ENCODE measurements around the gene ASPHD1.
A peak's percentile ranks its signal among the peaks of the same experiment; 100 is the strongest.

ASPHD1 gene

GRCh38 chr16:29925105-29925756, 24.9 kb downstream of the ASPHD1 start:
- TF ChIP-seq, protein P1, sequence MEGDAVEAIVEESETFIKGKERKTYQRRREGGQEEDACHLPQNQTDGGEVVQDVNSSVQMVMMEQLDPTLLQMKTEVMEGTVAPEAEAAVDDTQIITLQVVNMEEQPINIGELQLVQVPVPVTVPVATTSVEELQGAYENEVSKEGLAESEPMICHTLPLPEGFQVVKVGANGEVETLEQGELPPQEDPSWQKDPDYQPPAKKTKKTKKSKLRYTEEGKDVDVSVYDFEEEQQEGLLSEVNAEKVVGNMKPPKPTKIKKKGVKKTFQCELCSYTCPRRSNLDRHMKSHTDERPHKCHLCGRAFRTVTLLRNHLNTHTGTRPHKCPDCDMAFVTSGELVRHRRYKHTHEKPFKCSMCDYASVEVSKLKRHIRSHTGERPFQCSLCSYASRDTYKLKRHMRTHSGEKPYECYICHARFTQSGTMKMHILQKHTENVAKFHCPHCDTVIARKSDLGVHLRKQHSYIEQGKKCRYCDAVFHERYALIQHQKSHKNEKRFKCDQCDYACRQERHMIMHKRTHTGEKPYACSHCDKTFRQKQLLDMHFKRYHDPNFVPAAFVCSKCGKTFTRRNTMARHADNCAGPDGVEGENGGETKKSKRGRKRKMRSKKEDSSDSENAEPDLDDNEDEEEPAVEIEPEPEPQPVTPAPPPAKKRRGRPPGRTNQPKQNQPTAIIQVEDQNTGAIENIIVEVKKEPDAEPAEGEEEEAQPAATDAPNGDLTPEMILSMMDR (IDR thresholded peaks at IDR 0.05; ENCODE audit: borderline replicate concordance, extremely low read depth, low read length, poor library complexity, severe bottlenecking): no peak
- TF ChIP-seq EZH2 (IDR thresholded peaks at IDR 0.05; ENCODE audit: borderline replicate concordance, low read depth, low read length, severe bottlenecking): no peak
- Histone ChIP-seq H3K9me3 (ENCODE audit: insufficient read depth, low read length, severe bottlenecking) (no peaks in the 10 kb centered on the region), H2AFZ (ENCODE audit: low read depth, low read length) (peak overlapping the region; percentile 99; the same call in 1 of the 2 replicates), H3K79me2 (ENCODE audit: insufficient read depth, low read length) (peaks cover 46% of the 10 kb centered on the region), H4K20me1 (ENCODE audit: insufficient read depth, low read length) (peaks cover 17% of the 10 kb centered on the region), H3K4me3 (ENCODE audit: low read depth in 1 of 2, low read length in 2 of 2) (peak overlapping the region; percentile 98 to 100), H3K27ac (ENCODE audit: low read length) (peak overlapping the region; percentile 65), H3K9ac (ENCODE audit: low read depth, low read length) (peak overlapping the region; percentile 89), H3K36me3 (ENCODE audit: insufficient read depth, low read length) (peaks cover 30% of the 10 kb centered on the region), H3K4me1 (ENCODE audit: insufficient read depth, low read length) (peaks cover 33% of the 10 kb centered on the region), H3K27me3 (ENCODE audit: insufficient read depth, low read length, poor library complexity) (no peaks in the 10 kb centered on the region), H3K4me2 (ENCODE audit: insufficient read depth, low read length) (peak overlapping the region; percentile 99)
- no peak for DNase-seq
- ATAC-seq (ENCODE audit: insufficient read depth, low read depth): peak; percentile 9; the same call in 2 of the 3 replicates

DNA sequence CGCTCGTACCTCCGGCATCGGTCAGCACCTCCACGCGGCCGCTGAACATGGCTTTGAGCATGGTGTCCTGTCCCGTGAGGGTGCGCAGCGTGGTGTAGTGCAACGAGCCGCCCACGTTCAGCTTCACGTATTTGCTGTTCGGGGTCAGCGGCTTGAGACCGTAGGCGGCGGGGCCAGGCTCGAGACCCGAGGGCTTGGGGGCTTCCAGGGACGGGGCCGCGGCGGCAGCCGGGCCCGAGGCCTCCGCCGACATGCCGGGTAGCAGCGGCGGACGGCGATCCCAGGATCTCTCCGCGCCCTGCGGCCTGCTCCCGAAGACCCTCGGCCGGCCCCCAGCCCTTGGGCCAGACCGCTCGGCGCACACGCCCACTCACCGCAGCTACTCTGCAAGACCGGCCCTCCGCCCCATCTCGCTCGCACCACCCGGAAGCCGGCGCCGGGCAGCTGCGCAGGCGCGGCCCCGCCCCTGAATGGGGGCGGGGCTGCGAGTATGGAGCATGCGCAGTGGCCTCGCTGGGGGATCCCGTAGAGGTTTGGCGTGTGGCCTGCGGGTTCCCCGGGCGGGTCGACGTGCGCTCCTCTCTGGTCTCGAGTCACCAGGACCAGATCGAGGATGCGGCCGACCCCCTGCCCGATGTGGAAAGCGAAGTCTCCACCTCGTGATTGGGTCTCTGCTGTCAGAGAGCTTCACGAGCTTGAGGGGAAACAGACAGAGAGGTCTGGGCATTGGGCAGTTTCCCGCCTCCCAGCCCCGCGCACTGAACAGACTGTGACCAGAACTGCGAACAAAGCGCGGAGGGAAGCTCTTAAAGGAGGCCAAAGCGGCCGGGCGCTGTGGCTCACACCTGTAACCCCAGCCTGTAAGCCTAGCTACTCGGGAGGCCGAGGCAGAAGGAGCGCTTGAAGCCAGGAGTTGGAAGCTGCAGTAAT, 25.8 kb downstream of the ASPHD1 start, which contains the start of gene KCTD13:
Gene KCTD13 (minus strand): TSS at position 446 of the 930 bp plus-strand sequence. CDS start 193 bp downstream, at position 253.
- Histone ChIP-seq H3K4me3 (ENCODE audit: low read depth in 1 of 2, low read length in 2 of 2) (peak within 1 kb of the TSS; percentile 98 to 100), H4K20me1 (ENCODE audit: insufficient read depth, low read length) (peaks cover 13% of the 10 kb centered on the region), H3K9ac (ENCODE audit: low read depth, low read length) (peak within 1 kb of the TSS; percentile 89), H3K36me3 (ENCODE audit: insufficient read depth, low read length) (peaks cover 22% of the 10 kb centered on the region), H3K27ac (ENCODE audit: low read length) (peak within 1 kb of the TSS; percentile 94), H2AFZ (ENCODE audit: low read depth, low read length) (peak within 1 kb of the TSS; percentile 99), H3K27me3 (ENCODE audit: insufficient read depth, low read length, poor library complexity) (no peaks in the 10 kb centered on the region), H3K79me2 (ENCODE audit: insufficient read depth, low read length) (peaks cover 42% of the 10 kb centered on the region), H3K4me1 (ENCODE audit: insufficient read depth, low read length) (peaks cover 33% of the 10 kb centered on the region), H3K4me2 (ENCODE audit: insufficient read depth, low read length) (peak within 1 kb of the TSS; percentile 99), H3K9me3 (ENCODE audit: insufficient read depth, low read length, severe bottlenecking) (no peaks in the 10 kb centered on the region)
- TF ChIP-seq, protein P1 (IDR thresholded peaks at IDR 0.05; ENCODE audit: borderline replicate concordance, extremely low read depth, low read length, poor library complexity, severe bottlenecking): no peak
- TF ChIP-seq EZH2 (IDR thresholded peaks at IDR 0.05; ENCODE audit: borderline replicate concordance, low read depth, low read length, severe bottlenecking): no peak
- ATAC-seq (ENCODE audit: insufficient read depth, low read depth): peak; percentile 87
- DNase-seq: peak; percentile 91

DNA sequence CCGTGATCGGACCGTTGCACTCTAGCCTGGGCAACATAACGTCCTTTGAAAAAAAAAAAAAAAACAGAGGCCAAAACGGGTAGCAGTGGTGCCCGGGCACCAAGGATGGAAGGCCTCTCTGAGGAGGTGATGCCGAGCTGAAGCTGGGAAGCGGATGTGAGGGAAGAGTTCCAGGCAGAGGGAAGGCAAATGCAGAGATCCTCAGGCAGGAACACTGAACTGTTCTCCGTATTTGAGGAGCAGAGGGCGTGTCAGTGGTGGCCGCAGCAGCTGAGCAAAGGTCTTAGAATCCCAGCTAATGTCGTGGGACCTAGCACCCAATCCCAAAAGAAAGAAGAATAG, 26.4 kb downstream of the ASPHD1 start:
- peak overlapping the region; percentile 94 for H3K27ac ChIP-seq (ENCODE audit: low read length)

More for the DNA sequence above, 26.4 kb downstream of the ASPHD1 start:
- H3K36me3 ChIP-seq (ENCODE audit: insufficient read depth, low read length): peaks cover 15% of the 10 kb centered on the region
- H3K4me3 ChIP-seq (ENCODE audit: low read depth in 1 of 2, low read length in 2 of 2): peak overlapping the region; percentile 98 to 100; a peak in 3 of 4 replicates
- peaks cover 33% of the 10 kb centered on the region for H3K4me1 ChIP-seq (ENCODE audit: insufficient read depth, low read length)
- ATAC-seq (ENCODE audit: insufficient read depth, low read depth) (no peak), DNase-seq (no peak)
- H3K27me3 ChIP-seq (ENCODE audit: insufficient read depth, low read length, poor library complexity): no peaks in the 10 kb centered on the region
- H4K20me1 ChIP-seq (ENCODE audit: insufficient read depth, low read length): peaks cover 9% of the 10 kb centered on the region
- H3K9me3 ChIP-seq (ENCODE audit: insufficient read depth, low read length, severe bottlenecking): no peaks in the 10 kb centered on the region
- peak overlapping the region; percentile 89 for H3K9ac ChIP-seq (ENCODE audit: low read depth, low read length)
- TF ChIP-seq, protein P1 (IDR thresholded peaks at IDR 0.05; ENCODE audit: borderline replicate concordance, extremely low read depth, low read length, poor library complexity, severe bottlenecking): no peak
- TF ChIP-seq EZH2 (IDR thresholded peaks at IDR 0.05; ENCODE audit: borderline replicate concordance, low read depth, low read length, severe bottlenecking): no peak
- H2AFZ ChIP-seq (ENCODE audit: low read depth, low read length): peak overlapping the region; percentile 99
- H3K4me2 ChIP-seq (ENCODE audit: insufficient read depth, low read length): peak overlapping the region; percentile 99
- H3K79me2 ChIP-seq (ENCODE audit: insufficient read depth, low read length): peaks cover 36% of the 10 kb centered on the region
